CD4-positive, alpha-beta T cell (primary cell): ENCODE data around the gene ORAI3. TPM values are rescaled to one million over a fixed set of nuclear protein-coding genes. Genes with fewer than 3 reads are reported as not detected.

Experiments
- ATAC-seq: fragments of 200-7000 bp; cut with Tn5 transposase; one replicate; pipeline ENCODE4 v1.10.0; 2022; ENCODE audit warnings: mild to moderate bottlenecking; ENCODE audit not compliant: poor library complexity
- CTCF ChIA-PET: fragments of 350-600 bp; sonication (Branson Sonifier 250); formaldehyde crosslinking; loops from one replicate; lab custom pipeline; 2021; ENCODE audit warnings: antibody characterized with exemption, inconsistent platforms; lab: Charles Lee
- POLR2A ChIA-PET: fragments of 350-600 bp; sonication (Branson Sonifier 250); formaldehyde crosslinking; loops from one replicate; lab custom pipeline; 2021; ENCODE audit warnings: antibody characterized with exemption, inconsistent platforms; lab: Charles Lee
- DNase-seq, 14 experiments: peaks; one replicate each; pipeline ENCODE4 v3.0.0-alpha.2; 2013 to 2020; ENCODE audit warnings: mixed read lengths in 2 of 14
- H3K27ac ChIP-seq, 2 donors: one replicate each; pipeline versions ENCODE4 v1.5.1 to v1.7.0; 2013; ENCODE audit warnings: low read length in 2 of 2, low read depth in 1 of 2, mild to moderate bottlenecking in 1 of 2
- H3K27me3 ChIP-seq, 2 experiments: 1 replicate in 1 of 2; 2 replicates in 1 of 2; pipeline versions ENCODE4 v1.6.1 to v1.7.0; 2013; ENCODE audit warnings: low read length in 2 of 2, control low read depth in 1 of 2, mild to moderate bottlenecking in 1 of 2, moderate library complexity in 1 of 2; ENCODE audit not compliant: insufficient read depth in 2 of 2, control insufficient read depth in 1 of 2
- H3K36me3 ChIP-seq: one replicate; pipeline ENCODE4 v1.6.1; 2013; ENCODE audit warnings: low read length, control low read depth; ENCODE audit not compliant: insufficient read depth
- H3K4me1 ChIP-seq: one replicate; pipeline ENCODE4 v1.6.1; 2013; ENCODE audit warnings: low read length, control low read depth; ENCODE audit not compliant: insufficient read depth
- H3K4me3 ChIP-seq: one replicate; pipeline ENCODE4 v1.5.1; 2013; ENCODE audit warnings: mild to moderate bottlenecking, low read length, moderate library complexity
- H3K9me3 ChIP-seq, 2 experiments: 1 replicate in 1 of 2; 2 replicates in 1 of 2; pipeline versions ENCODE4 v1.6.1 to v1.7.0; 2013; ENCODE audit warnings: low read length in 2 of 2, mild to moderate bottlenecking in 2 of 2, control low read depth in 1 of 2, moderate library complexity in 1 of 2; ENCODE audit not compliant: control insufficient read depth in 1 of 2, insufficient read depth in 1 of 2
- H3K27ac Mint-ChIP-seq: one replicate; pipeline ENCODE4 v1.8.0; 2020; ENCODE audit warnings: mixed read lengths
- H3K27me3 Mint-ChIP-seq: one replicate; pipeline ENCODE4 v1.8.0; 2021; ENCODE audit warnings: mixed read lengths
- H3K36me3 Mint-ChIP-seq: one replicate; pipeline ENCODE4 v1.8.0; 2021; ENCODE audit warnings: low read depth, mixed read lengths
- H3K4me1 Mint-ChIP-seq: one replicate; pipeline ENCODE4 v1.8.0; 2021; ENCODE audit warnings: low read depth, mixed read lengths
- H3K4me3 Mint-ChIP-seq: one replicate; pipeline ENCODE4 v1.8.0; 2020; ENCODE audit warnings: mild to moderate bottlenecking, mixed read lengths
- H3K9me3 Mint-ChIP-seq: one replicate; pipeline ENCODE4 v1.8.0; 2020; ENCODE audit warnings: mixed read lengths
- CTCF ChIP-seq: fragments of 200-600 bp; IDR thresholded peaks from one replicate; pipeline ENCODE4 v1.8.0; 2022; ENCODE audit warnings: antibody characterized with exemption, mild to moderate bottlenecking
- intact Hi-C, 2 experiments: fragments of 100-400 bp; cut with DNase I in 1 of 2; cut with micrococcal nuclease in 1 of 2; formaldehyde crosslinking; loops; one replicate each; pipeline versions ENCODE4 v1.15.1 to v1.9.0; 2023 to 2025; cut with DNase I, micrococcal nuclease
- total RNA-seq, 174 experiments: library from RNA in 2 of 174; stranded (reverse) in 2 of 174; gene quantifications; one replicate each; pipeline ENCODE4 v1.2.3 and lab custom pipeline; 2021 to 2026

The ORAI3 gene
- total RNA-seq, 2 experiments from 2014 or later = 3.0 to 4.5 TPM

GRCh38 chr16:30922960-30923535 lies 25.8 kb upstream of the ORAI3 start:
- Histone ChIP-seq H3K4me1 (peaks cover 27% of the 10 kb centered on the region), H3K36me3 (peaks cover 2% of the 10 kb centered on the region), H3K4me3 (peak overlapping the region; percentile 93), H3K9me3 (no peaks in the 10 kb centered on the region), H3K27me3 (no peaks in the 10 kb centered on the region), H3K27ac (peak overlapping the region; percentile 85 to 98)
- H3K27ac Mint-ChIP-seq = peak overlapping the region; percentile 92
- no peak for TF ChIP-seq CTCF
- ATAC-seq = peak; percentile 66
- CTCF ChIA-PET = interaction anchor here (0.6 to 1.1 kb wide), 2 partner anchors 78 to 108 kb away, joined by 3 to 19 read pairs; no protein-coding TSS in a partner anchor
- intact Hi-C loops = loop anchor here (1.0 to 10.0 kb wide), 15 partner anchors 26 to 928 kb away; partner anchors contain the start of genes SETD1A (in 2 of the 2), ARMC5 (in 1 of the 2), CFAP119 (in 1 of the 2) and CTF1 (in 1 of the 2)
- H3K9me3 Mint-ChIP-seq = no peaks in the 10 kb centered on the region
- H3K27me3 Mint-ChIP-seq = no peaks in the 10 kb centered on the region
- POLR2A ChIA-PET = interaction anchor here (0.9 to 1.3 kb wide), 3 partner anchors 48 to 151 kb away, joined by 3 to 7 read pairs (median 5); partner anchors contain the start of genes ZNF646 and ZNF668
- peak overlapping the region; percentile 99 for H3K4me3 Mint-ChIP-seq
- peak; percentile 87 to 99 (median 93) for DNase-seq
- H3K36me3 Mint-ChIP-seq = peaks cover 7% of the 10 kb centered on the region
- H3K4me1 Mint-ChIP-seq = peaks cover 19% of the 10 kb centered on the region

- peaks cover 27% of the 10 kb centered on the region for H3K4me1 ChIP-seq
- H3K9me3 ChIP-seq = no peaks in the 10 kb centered on the region
- Mint-ChIP-seq H3K4me1 (peaks cover 19% of the 10 kb centered on the region), H3K36me3 (peaks cover 7% of the 10 kb centered on the region), H3K27me3 (no peaks in the 10 kb centered on the region), H3K27ac (peak within 1 kb of the TSS; percentile 92), H3K9me3 (no peaks in the 10 kb centered on the region), H3K4me3 (peak within 1 kb of the TSS; percentile 99)
- CTCF ChIA-PET = no interaction called here
- ATAC-seq (no peak), DNase-seq (peak in 4 of 14 experiments; percentile 16 to 71 (median 28))
- POLR2A ChIA-PET = interaction anchor here (0.9 to 1.3 kb wide), 2 partner anchors 48 to 150 kb away, joined by 3 to 7 read pairs; partner anchors contain the start of genes ZNF646 and ZNF668
- no peaks in the 10 kb centered on the region for H3K27me3 ChIP-seq
- intact Hi-C loops = loop anchor here (1.0 to 10.0 kb wide), 12 partner anchors 27 to 929 kb away; partner anchors contain the start of genes ARMC5 (in 1 of the 2), CFAP119 (in 1 of the 2), CTF1 (in 1 of the 2) and HIRIP3 (in 1 of the 2)
- peaks cover 2% of the 10 kb centered on the region for H3K36me3 ChIP-seq
- peak within 1 kb of the TSS; percentile 85 to 98 for H3K27ac ChIP-seq
- peak within 1 kb of the TSS; percentile 93 for H3K4me3 ChIP-seq
- no peak for TF ChIP-seq CTCF
These were observed 25.3 kb upstream of the ORAI3 start, which contains the start of gene FBXL19 for GRCh38 chr16:30923554-30924075. Gene FBXL19 (plus strand): TSS chr16:30923572. CDS start chr16:30925755, 2,183 bp downstream.

GRCh38 chr16:30924076-30924912 lies 24.6 kb upstream of the ORAI3 start:
- Mint-ChIP-seq H3K27ac (peak overlapping the region; percentile 58), H3K9me3 (no peaks in the 10 kb centered on the region), H3K36me3 (peaks cover 7% of the 10 kb centered on the region), H3K27me3 (no peaks in the 10 kb centered on the region), H3K4me1 (peaks cover 19% of the 10 kb centered on the region), H3K4me3 (peak overlapping the region; percentile 84)
- CTCF ChIA-PET = interaction anchor here (1.0 to 2.1 kb wide), 2 partner anchors 17 to 111 kb away, joined by 4 to 10 read pairs; no protein-coding TSS in a partner anchor
- Histone ChIP-seq H3K9me3 (no peaks in the 10 kb centered on the region), H3K36me3 (peaks cover 2% of the 10 kb centered on the region), H3K27ac (peak overlapping the region; percentile 19 to 22), H3K27me3 (no peaks in the 10 kb centered on the region), H3K4me1 (peaks cover 27% of the 10 kb centered on the region), H3K4me3 (peak overlapping the region; percentile 93)
- POLR2A ChIA-PET = interaction anchor here (0.8 to 1.3 kb wide), 3 partner anchors 22 to 150 kb away, joined by 3 to 7 read pairs (median 3); partner anchors contain the start of genes ZNF646 and ZNF668
- intact Hi-C loops = loop anchor here (2.0 to 10.0 kb wide), 5 partner anchors 107 to 929 kb away; partner anchors contain the start of genes HIRIP3 (in 1 of the 2), INO80E (in 1 of the 2), MYL11 (in 1 of the 2) and PHKG2 (in 1 of the 2)
- ATAC-seq = no peak
- peak in 3 of 14 experiments; percentile 28 to 66 (median 37) for DNase-seq
- no peak for TF ChIP-seq CTCF
